Measurements from ENCODE around the gene KANK4.

- TF ChIP-seq, protein P1, sequence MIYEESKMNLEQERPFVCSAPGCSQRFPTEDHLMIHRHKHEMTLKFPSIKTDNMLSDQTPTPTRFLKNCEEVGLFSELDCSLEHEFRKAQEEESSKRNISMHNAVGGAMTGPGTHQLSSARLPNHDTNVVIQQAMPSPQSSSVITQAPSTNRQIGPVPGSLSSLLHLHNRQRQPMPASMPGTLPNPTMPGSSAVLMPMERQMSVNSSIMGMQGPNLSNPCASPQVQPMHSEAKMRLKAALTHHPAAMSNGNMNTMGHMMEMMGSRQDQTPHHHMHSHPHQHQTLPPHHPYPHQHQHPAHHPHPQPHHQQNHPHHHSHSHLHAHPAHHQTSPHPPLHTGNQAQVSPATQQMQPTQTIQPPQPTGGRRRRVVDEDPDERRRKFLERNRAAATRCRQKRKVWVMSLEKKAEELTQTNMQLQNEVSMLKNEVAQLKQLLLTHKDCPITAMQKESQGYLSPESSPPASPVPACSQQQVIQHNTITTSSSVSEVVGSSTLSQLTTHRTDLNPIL (CRISPR knock-in tag; IDR thresholded peaks at IDR 0.05; ENCODE audit: low read depth): no peak
- TF ChIP-seq ZNF8 (CRISPR knock-in tag; IDR thresholded peaks at IDR 0.05): no peak
- TF ChIP-seq ARNTL (CRISPR knock-in tag; IDR thresholded peaks at IDR 0.05; ENCODE audit: borderline replicate concordance, low read depth): no peak
- no peak for TF ChIP-seq ZFP3 (CRISPR knock-in tag; IDR thresholded peaks at IDR 0.05)
- TF ChIP-seq POU6F1 (CRISPR knock-in tag; IDR thresholded peaks at IDR 0.05; ENCODE audit: borderline replicate concordance, low read depth): no peak
Observed at GRCh38 chr1:62280150-62280549, 39.1 kb downstream of the KANK4 start.
